K562 (cell line): ENCODE data around the gene CPM.

Experiments used
- ATF3 ChIP-seq, 2 experiments: fragments of 450-650 bp in 1 of 2; sonication (generic) in 1 of 2; formaldehyde crosslinking in 1 of 2; IDR thresholded peaks in 1 of 2; conservative IDR thresholded peaks in 1 of 2; 2 replicates each; pipeline versions ENCODE4 v1.6.1 to v1.8.1; 2016 to 2023; ENCODE audit warnings: mild to moderate bottlenecking in 2 of 2, moderate library complexity in 2 of 2, inconsistent platforms in 1 of 2, missing genetic modification reagents in 1 of 2
- BRCA1 ChIP-seq, 2 experiments: fragments of 450-650 bp in 1 of 2; sonication (generic) in 1 of 2; formaldehyde crosslinking in 1 of 2; IDR thresholded peaks; 2 replicates each; pipeline versions ENCODE4 v1.5.0 to v1.6.1; 2017 to 2020; ENCODE audit warnings: mild to moderate bottlenecking in 1 of 2, missing genetic modification reagents in 1 of 2
- CEBPZ ChIP-seq: fragments of 150-350 bp; IDR thresholded peaks from 2 replicates; pipeline ENCODE4 v1.6.1; 2014; ENCODE audit warnings: low read depth, mild to moderate bottlenecking, low read length, borderline replicate concordance
- CHD4 ChIP-seq: fragments of 200-600 bp; sonication (generic); IDR thresholded peaks from 3 replicates; pipeline ENCODE4 v1.6.1; 2012; ENCODE audit warnings: low read depth, mild to moderate bottlenecking, mixed read lengths, low read length, inconsistent platforms; ENCODE audit not compliant: insufficient read depth, insufficient replicate concordance, poor library complexity, severe bottlenecking
- HDGF ChIP-seq: fragments of 450-650 bp; IDR thresholded peaks from 2 replicates; pipeline ENCODE4 v1.6.1; 2016
- KLF13 ChIP-seq: fragments of 450-650 bp; IDR thresholded peaks from 2 replicates; pipeline ENCODE4 v1.6.1; 2016; ENCODE audit warnings: missing genetic modification characterization, low read depth, mild to moderate bottlenecking, missing compliant biosample characterization, moderate library complexity, borderline replicate concordance
- MAFG ChIP-seq: fragments of 450-650 bp; conservative IDR thresholded peaks from 2 replicates; pipeline ENCODE4 v1.6.1; 2016; ENCODE audit warnings: missing genetic modification characterization, missing compliant biosample characterization
- NFE2 ChIP-seq: IDR thresholded peaks from 2 replicates; pipeline ENCODE4 v1.6.1; 2014; ENCODE audit warnings: antibody characterized with exemption, low read depth
- SIN3A ChIP-seq, 2 experiments: fragments of 150-350 bp in 1 of 2; IDR thresholded peaks; 2 replicates each; pipeline ENCODE4 v1.6.1; 2011 to 2016; ENCODE audit warnings: borderline replicate concordance in 2 of 2, low read depth in 2 of 2, low read length in 2 of 2, mild to moderate bottlenecking in 2 of 2, moderate library complexity in 2 of 2; ENCODE audit not compliant: control insufficient read depth in 1 of 2
- SMC3 ChIP-seq: conservative IDR thresholded peaks from 2 replicates; pipeline ENCODE4 v1.6.1; 2011; ENCODE audit warnings: low read depth, low read length, improper control_type of control experiment; ENCODE audit not compliant: insufficient read depth
- TRIM28 ChIP-seq: fragments of 450-650 bp; IDR thresholded peaks from 2 replicates; pipeline ENCODE4 v1.6.1; 2017
- ZBTB34 ChIP-seq: fragments of 250-450 bp; sonication (Bioruptor Pico); IDR thresholded peaks from 2 replicates; pipeline ENCODE4 v1.8.0; 2021; ENCODE audit warnings: mild to moderate bottlenecking, moderate library complexity

GRCh38 chr12:68842784-68843567 is 90.0 kb downstream of the CPM start:
- TF ChIP-seq HDGF (no peak), ZBTB34 (no peak), SMC3 (no peak), BRCA1 (IDR thresholded peaks at IDR 0.05) (no peak), BRCA1 (CRISPR knock-in tag; IDR thresholded peaks at IDR 0.05) (no peak), SIN3A (IDR thresholded peaks at IDR 0.05; ENCODE audit: borderline replicate concordance in 2 of 2, control insufficient read depth in 1 of 2, low read depth in 2 of 2, low read length in 2 of 2) (no peak), MAFG (tag) (no peak), NFE2 (no peak), ATF3 (IDR thresholded peaks at IDR 0.05) (no peak), ATF3 (CRISPR knock-in tag; conservative IDR thresholded peaks at IDR 0.05) (no peak), CHD4 (no peak), TRIM28 (no peak), CEBPZ (no peak), KLF13 (tag) (no peak)
